T-helper 17 cell (primary cell): ENCODE measurements around the gene HINT2. TPM values are rescaled to one million over a fixed set of nuclear protein-coding genes. Genes with fewer than 3 reads are reported as not detected.

Experiments
- ATAC-seq: fragments of 150-1000 bp; cut with Tn5 transposase; 2 replicates; pipeline ENCODE4 v1.10.0; 2021; ENCODE audit warnings: mild to moderate bottlenecking, moderate library complexity
- DNase-seq, 3 donors: peaks; one replicate each; pipeline versions ENCODE4 v3.0.0 to v3.0.0-alpha.2; 2020 to 2021
- H3K9me3 ChIP-seq: one replicate; pipeline ENCODE4 v1.7.0; 2013; ENCODE audit warnings: low read length, mild to moderate bottlenecking; ENCODE audit not compliant: control insufficient read depth, poor library complexity, severe bottlenecking
- H3K27ac Mint-ChIP-seq: one replicate; pipeline ENCODE4 v1.8.0; 2022; ENCODE audit warnings: mild to moderate bottlenecking, moderate library complexity, mixed read lengths
- H3K27me3 Mint-ChIP-seq: one replicate; pipeline ENCODE4 v1.8.0; 2022; ENCODE audit warnings: mixed read lengths
- H3K36me3 Mint-ChIP-seq: one replicate; pipeline ENCODE4 v1.8.0; 2022; ENCODE audit warnings: low read depth, mixed read lengths
- H3K4me1 Mint-ChIP-seq: one replicate; pipeline ENCODE4 v1.8.0; 2022; ENCODE audit warnings: mild to moderate bottlenecking, mixed read lengths
- H3K4me3 Mint-ChIP-seq: one replicate; pipeline ENCODE4 v1.8.0; 2022; ENCODE audit warnings: mild to moderate bottlenecking, moderate library complexity, mixed read lengths
- total RNA-seq, 4 donors: library from RNA in 2 of 4; stranded (reverse) in 2 of 4; gene quantifications; one replicate each; pipeline ENCODE4 v1.2.3 and lab custom pipeline; 2022 to 2026

The HINT2 gene
- total RNA-seq, 2 donors from 2014 or later: 15.0 to 20.5 TPM

DNA sequence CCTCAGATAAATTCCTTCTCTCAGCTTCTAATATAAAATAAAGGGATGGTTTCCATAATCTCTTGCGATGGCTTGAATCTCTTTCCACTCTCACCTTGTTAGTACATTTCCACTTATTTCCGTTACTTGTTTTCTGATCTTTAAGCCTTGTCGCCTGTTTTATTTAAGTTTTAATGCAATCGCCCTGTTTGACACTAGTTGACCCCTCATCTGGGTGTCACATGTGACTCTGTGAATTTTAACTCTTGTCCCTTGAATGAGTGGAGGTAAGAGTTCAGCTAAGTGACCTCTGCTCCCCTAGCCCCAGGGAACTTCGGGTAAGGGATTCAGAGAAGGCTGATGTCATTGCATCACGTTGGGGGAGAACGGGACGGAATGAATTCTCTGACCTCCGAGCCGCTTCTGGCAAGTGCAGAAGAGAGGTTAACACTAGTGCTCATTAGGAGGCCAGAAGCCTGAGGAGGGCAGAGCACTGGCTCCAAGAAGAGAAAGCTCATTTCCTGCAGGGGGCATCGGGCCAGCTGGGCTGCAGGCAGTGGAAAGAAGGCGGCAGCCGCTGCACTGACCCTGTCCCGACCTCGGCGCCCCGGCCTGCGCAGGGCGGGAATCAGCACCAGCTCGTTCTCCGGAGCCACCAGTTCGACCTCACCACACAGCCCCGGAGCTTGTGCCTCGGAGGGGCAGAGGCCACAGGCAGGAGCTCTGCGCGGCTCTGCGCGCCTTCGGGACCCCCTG is 569 bp downstream of the HINT2 start:
- DNase-seq (no peak), ATAC-seq (no peak)
- Mint-ChIP-seq H3K36me3 (no peaks in the 10 kb centered on the region), H3K27me3 (peaks cover 7% of the 10 kb centered on the region), H3K4me1 (peaks cover 29% of the 10 kb centered on the region), H3K27ac (peak overlapping the region; percentile 85), H3K4me3 (peak overlapping the region; percentile 96)
- no peaks in the 10 kb centered on the region for H3K9me3 ChIP-seq

DNA sequence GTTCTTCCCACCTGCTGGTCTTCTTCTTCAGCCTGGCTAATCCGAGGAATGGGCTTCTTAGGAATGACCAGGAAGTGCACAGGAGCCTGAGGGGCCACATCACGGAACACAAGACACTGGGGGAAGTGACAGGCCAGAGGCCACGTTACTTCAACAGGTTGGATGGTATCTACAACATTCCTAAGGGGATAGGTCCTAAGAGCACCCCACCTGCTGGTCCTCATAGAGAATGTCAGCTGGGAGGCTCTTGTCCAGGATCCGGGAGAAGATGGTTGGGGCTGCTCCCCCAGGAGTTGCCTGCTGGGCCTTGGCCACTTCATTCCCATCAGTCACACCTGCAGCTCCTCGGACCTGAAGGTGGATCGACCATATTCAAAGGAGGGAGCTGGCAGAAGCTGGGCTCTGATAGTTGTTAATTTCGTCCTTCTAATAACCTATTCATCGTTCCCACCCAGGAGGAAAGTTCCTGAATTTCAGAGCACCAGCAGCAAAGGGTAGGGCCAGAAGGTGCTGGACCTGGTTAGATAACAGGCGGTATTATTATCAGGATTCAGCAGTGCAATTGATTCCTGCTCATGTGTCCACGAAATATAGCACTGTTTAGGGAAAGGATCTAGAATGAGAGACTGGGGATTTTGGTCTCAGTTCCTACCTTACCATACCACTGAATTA is 1.3 kb downstream of the HINT2 start:
- DNase-seq (no peak), ATAC-seq (no peak)
- H3K4me3 Mint-ChIP-seq: peak overlapping the region; percentile 96
- H3K9me3 ChIP-seq: no peaks in the 10 kb centered on the region
- peak overlapping the region; percentile 85 for H3K27ac Mint-ChIP-seq
- peaks cover 7% of the 10 kb centered on the region for H3K27me3 Mint-ChIP-seq
- peaks cover 29% of the 10 kb centered on the region for H3K4me1 Mint-ChIP-seq
- no peaks in the 10 kb centered on the region for H3K36me3 Mint-ChIP-seq

GRCh38 chr9:35812025-35812602 is 2.7 kb downstream of the HINT2 start, which contains the start of gene SPAG8:
Gene SPAG8 (minus strand): TSS chr9:35812262. CDS start chr9:35812147, 115 bp downstream.
- Mint-ChIP-seq H3K36me3 (no peaks in the 10 kb centered on the region), H3K4me1 (peaks cover 23% of the 10 kb centered on the region), H3K4me3 (peak within 1 kb of the TSS; percentile 89), H3K27me3 (no peaks in the 10 kb centered on the region), H3K27ac (peak within 1 kb of the TSS; percentile 94)
- no peaks in the 10 kb centered on the region for H3K9me3 ChIP-seq
- ATAC-seq (peak; percentile 69), DNase-seq (peak; percentile 84 to 95 (median 92))

- Mint-ChIP-seq H3K27me3 (no peaks in the 10 kb centered on the region), H3K4me1 (peaks cover 26% of the 10 kb centered on the region), H3K36me3 (no peaks in the 10 kb centered on the region), H3K4me3 (peak overlapping the region; percentile 89), H3K27ac (peak overlapping the region; percentile 94)
- no peak for DNase-seq
- H3K9me3 ChIP-seq: no peaks in the 10 kb centered on the region
- no peak for ATAC-seq
Measured at GRCh38 chr9:35811381-35812024, 3.3 kb downstream of the HINT2 start.

DNA sequence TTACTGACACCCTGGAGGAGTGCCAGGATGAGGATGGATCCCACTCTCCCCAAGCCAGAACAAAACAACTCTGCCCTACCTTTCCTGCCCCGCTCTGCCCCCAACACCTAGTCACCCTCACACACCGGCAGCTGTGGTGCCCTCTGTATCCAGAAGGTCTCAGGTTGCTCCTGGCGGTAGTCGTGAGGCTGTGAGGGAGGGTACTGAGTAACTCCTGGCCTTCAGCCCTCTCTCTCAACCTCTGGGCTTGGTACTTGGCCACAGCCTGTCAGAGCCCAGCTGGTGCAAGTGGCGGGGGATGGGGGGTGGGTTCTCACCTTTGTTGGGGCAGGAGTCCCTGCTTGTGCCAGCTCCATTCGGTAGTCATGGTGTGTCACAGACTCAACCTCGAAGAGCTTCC is 4.7 kb downstream of the HINT2 start:
- H3K4me3 Mint-ChIP-seq: no peak overlapping the region
- no peaks in the 10 kb centered on the region for H3K36me3 Mint-ChIP-seq
- no peak for DNase-seq

DNA sequence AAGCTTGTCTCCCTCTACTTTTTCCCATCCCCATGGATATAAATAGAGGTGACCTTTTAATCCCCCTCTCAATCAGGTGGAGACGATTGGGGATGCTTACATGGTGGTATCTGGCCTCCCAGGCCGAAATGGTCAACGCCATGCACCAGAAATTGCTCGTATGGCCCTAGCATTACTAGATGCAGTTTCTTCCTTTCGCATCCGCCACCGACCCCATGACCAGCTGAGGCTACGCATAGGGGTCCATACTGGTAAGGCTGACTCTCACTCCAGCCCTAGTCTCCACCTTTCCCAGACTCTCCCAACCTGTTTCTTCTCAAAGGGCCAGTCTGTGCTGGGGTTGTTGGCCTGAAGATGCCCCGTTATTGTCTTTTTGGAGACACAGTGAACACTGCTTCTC is 6.4 kb downstream of the HINT2 start:
- H3K36me3 Mint-ChIP-seq: no peaks in the 10 kb centered on the region

More for the DNA sequence above, 4.7 kb downstream of the HINT2 start:
- ATAC-seq: no peak
- no peak overlapping the region for H3K27ac Mint-ChIP-seq
- H3K4me1 Mint-ChIP-seq: peaks cover 22% of the 10 kb centered on the region
- H3K27me3 Mint-ChIP-seq: no peaks in the 10 kb centered on the region
- no peaks in the 10 kb centered on the region for H3K9me3 ChIP-seq

GRCh38 chr9:35806101-35806500 is 8.7 kb downstream of the HINT2 start:
- peaks cover 4% of the 10 kb centered on the region for H3K4me1 Mint-ChIP-seq
- H3K27ac Mint-ChIP-seq: no peak overlapping the region
- H3K27me3 Mint-ChIP-seq: no peaks in the 10 kb centered on the region
- peaks cover 5% of the 10 kb centered on the region for H3K36me3 Mint-ChIP-seq
- DNase-seq (no peak), ATAC-seq (no peak)
- no peak overlapping the region for H3K4me3 Mint-ChIP-seq
- no peaks in the 10 kb centered on the region for H3K9me3 ChIP-seq

More for the DNA sequence above, 6.4 kb downstream of the HINT2 start:
- Mint-ChIP-seq H3K27me3 (no peaks in the 10 kb centered on the region), H3K4me1 (peaks cover 17% of the 10 kb centered on the region), H3K4me3 (no peak overlapping the region), H3K27ac (peak overlapping the region; percentile 8)
- no peaks in the 10 kb centered on the region for H3K9me3 ChIP-seq
- no peak for DNase-seq
- ATAC-seq: no peak

GRCh38 chr9:35801328-35802128 is 13.3 kb downstream of the HINT2 start:
- no peak for ATAC-seq
- H3K36me3 Mint-ChIP-seq: peaks cover 12% of the 10 kb centered on the region
- DNase-seq: no peak

DNA sequence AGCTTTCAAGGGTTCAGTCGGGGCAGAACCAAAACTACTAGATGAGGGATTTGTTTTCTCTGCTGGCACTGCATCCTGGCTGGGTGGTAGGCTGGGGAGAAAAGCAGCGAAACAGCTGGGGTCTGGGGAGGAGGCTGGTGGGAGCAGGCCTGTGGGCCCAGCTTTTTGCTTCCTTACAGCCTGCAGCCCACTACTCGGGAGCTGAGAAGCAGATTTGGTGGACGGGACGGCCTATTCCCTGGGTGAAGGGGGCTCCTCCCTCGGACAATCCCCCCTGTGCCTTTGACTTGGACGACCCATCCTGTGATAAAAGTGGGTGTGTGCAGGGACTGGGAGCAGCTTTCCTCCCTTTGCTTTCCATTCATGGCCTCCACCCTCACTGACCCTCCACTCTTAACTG is 14.3 kb downstream of the HINT2 start:
- Mint-ChIP-seq H3K4me1 (peaks cover 12% of the 10 kb centered on the region), H3K27me3 (no peaks in the 10 kb centered on the region), H3K4me3 (no peak overlapping the region), H3K36me3 (peaks cover 12% of the 10 kb centered on the region), H3K27ac (peak overlapping the region; percentile 79)
- ATAC-seq (no peak), DNase-seq (no peak)
- H3K9me3 ChIP-seq: no peaks in the 10 kb centered on the region

More at GRCh38 chr9:35801328-35802128, 13.3 kb downstream of the HINT2 start:
- H3K9me3 ChIP-seq: no peaks in the 10 kb centered on the region
- H3K4me1 Mint-ChIP-seq: peaks cover 11% of the 10 kb centered on the region
- no peak overlapping the region for H3K4me3 Mint-ChIP-seq
- no peak overlapping the region for H3K27ac Mint-ChIP-seq
- no peaks in the 10 kb centered on the region for H3K27me3 Mint-ChIP-seq

DNA sequence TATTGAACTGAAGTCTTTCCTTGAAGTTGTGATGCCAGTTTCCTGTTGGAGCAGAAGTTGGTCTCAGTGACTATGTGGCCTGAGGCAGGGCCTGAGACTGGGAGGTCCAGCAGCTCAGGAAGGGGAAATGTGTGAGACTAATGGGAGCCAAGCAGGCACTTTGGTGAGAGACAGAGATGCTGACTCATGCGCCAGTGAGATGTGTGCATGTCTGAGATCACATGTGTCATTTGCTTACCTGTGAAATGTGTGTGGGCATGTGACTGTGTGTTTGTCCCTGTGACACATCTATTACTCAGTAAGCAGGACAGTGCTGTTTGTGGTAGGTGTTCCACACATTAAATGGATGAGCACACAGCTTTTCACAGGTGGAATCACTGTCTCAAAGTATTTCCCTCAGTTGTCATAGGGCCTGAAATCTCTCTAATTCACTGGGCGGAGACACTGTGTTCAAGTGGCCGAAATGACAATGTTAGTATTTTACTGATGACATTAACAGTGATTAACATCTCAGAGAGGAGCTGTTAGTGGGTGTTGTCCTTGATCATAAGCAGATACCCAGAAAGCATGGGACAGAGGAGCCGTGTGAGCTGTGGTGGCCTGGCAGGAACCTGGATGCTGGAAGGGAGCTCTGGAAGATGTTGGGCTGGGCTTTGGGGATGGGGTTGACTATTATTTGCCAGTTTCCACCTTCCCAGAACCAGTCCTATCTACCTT is 16.0 kb downstream of the HINT2 start:
- H3K27ac Mint-ChIP-seq: no peak overlapping the region
- ATAC-seq (no peak), DNase-seq (no peak)
- H3K4me3 Mint-ChIP-seq: no peak overlapping the region
- H3K27me3 Mint-ChIP-seq: no peaks in the 10 kb centered on the region
- peaks cover 12% of the 10 kb centered on the region for H3K36me3 Mint-ChIP-seq
- H3K9me3 ChIP-seq: no peaks in the 10 kb centered on the region
- H3K4me1 Mint-ChIP-seq: peaks cover 20% of the 10 kb centered on the region

GRCh38 chr9:35797311-35798109 is 17.3 kb downstream of the HINT2 start:
- DNase-seq (no peak), ATAC-seq (no peak)
- peak overlapping the region; percentile 56 for H3K27ac Mint-ChIP-seq
- H3K27me3 Mint-ChIP-seq: no peaks in the 10 kb centered on the region
- no peaks in the 10 kb centered on the region for H3K9me3 ChIP-seq
- peaks cover 15% of the 10 kb centered on the region for H3K36me3 Mint-ChIP-seq
- H3K4me1 Mint-ChIP-seq: peaks cover 24% of the 10 kb centered on the region
- no peak overlapping the region for H3K4me3 Mint-ChIP-seq
